ENCODE results near the gene PDS5A.
"Not testable (repeated sequence)": the region's sequence is repeated elsewhere in the genome, so short reads cannot be mapped to it uniquely, and the experiment has no call there.

Gene PDS5A, protein sequence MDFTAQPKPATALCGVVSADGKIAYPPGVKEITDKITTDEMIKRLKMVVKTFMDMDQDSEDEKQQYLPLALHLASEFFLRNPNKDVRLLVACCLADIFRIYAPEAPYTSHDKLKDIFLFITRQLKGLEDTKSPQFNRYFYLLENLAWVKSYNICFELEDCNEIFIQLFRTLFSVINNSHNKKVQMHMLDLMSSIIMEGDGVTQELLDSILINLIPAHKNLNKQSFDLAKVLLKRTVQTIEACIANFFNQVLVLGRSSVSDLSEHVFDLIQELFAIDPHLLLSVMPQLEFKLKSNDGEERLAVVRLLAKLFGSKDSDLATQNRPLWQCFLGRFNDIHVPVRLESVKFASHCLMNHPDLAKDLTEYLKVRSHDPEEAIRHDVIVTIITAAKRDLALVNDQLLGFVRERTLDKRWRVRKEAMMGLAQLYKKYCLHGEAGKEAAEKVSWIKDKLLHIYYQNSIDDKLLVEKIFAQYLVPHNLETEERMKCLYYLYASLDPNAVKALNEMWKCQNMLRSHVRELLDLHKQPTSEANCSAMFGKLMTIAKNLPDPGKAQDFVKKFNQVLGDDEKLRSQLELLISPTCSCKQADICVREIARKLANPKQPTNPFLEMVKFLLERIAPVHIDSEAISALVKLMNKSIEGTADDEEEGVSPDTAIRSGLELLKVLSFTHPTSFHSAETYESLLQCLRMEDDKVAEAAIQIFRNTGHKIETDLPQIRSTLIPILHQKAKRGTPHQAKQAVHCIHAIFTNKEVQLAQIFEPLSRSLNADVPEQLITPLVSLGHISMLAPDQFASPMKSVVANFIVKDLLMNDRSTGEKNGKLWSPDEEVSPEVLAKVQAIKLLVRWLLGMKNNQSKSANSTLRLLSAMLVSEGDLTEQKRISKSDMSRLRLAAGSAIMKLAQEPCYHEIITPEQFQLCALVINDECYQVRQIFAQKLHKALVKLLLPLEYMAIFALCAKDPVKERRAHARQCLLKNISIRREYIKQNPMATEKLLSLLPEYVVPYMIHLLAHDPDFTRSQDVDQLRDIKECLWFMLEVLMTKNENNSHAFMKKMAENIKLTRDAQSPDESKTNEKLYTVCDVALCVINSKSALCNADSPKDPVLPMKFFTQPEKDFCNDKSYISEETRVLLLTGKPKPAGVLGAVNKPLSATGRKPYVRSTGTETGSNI (N-terminal part only)

GRCh38 chr4:39977489-39978377 lies at the start of gene PDS5A:
Gene PDS5A (minus strand): TSS chr4:39977911. CDS start chr4:39976577, 1,334 bp downstream.
- peak; percentile 62 to 72 for DNase-seq (ENCODE audit: low read depth in 2 of 2, low spot score in 1 of 2)

GRCh38 chr4:40024049-40024448 lies 46.3 kb upstream of the PDS5A start:
- not testable (repeated sequence) for DNase-seq (ENCODE audit: low read depth in 2 of 2, low spot score in 1 of 2)

- DNase-seq (ENCODE audit: low read depth in 2 of 2, low spot score in 1 of 2): not testable (repeated sequence)
Measured at GRCh38 chr4:40021116-40021515, 43.4 kb upstream of the PDS5A start.

DNA sequence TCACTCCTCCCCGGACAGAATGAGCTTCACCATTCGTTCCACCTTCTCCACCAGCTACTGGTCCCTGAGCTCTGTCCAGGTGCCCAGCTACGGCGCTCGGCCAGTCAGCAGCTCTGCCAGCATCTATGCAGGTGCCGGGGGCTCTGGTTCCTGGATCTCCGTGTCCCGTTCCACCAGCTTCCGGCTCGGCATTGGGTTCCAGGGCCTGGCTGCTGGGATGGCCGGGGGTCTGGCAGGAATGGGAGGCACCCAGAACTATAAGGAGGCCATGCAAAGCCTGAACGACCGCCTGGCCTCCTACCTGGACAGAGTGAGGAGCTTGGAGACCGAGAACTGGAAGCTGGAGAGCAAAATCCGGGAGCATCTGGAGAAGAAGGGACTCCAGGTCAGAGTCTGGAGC lies 42.5 kb upstream of the PDS5A start:
- no peak for DNase-seq (ENCODE audit: low read depth in 2 of 2, low spot score in 1 of 2)

- no peak for DNase-seq (ENCODE audit: low read depth in 2 of 2, low spot score in 1 of 2)
Measured at GRCh38 chr4:40016007-40016406, 38.3 kb upstream of the PDS5A start.

DNA sequence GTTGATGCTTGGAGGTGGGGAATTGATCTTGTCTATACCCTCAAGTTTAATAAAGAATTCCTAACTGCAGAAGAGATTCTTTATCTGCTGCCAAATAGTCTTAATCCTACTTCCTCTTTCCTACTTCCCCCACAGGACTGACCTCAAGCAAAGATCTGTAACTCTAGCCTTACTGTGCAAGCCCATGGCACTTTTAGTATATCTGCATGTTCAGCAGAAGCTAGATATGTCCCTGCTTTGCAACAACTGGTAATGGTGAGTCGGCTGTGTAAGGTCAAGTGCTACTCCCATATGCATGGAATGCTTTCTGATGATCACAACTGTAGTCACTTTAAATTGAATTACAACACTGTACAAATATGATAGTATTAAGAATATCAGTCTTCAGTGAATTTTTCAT lies 26.3 kb upstream of the PDS5A start:
- DNase-seq (ENCODE audit: low read depth in 2 of 2, low spot score in 1 of 2): no peak

DNA sequence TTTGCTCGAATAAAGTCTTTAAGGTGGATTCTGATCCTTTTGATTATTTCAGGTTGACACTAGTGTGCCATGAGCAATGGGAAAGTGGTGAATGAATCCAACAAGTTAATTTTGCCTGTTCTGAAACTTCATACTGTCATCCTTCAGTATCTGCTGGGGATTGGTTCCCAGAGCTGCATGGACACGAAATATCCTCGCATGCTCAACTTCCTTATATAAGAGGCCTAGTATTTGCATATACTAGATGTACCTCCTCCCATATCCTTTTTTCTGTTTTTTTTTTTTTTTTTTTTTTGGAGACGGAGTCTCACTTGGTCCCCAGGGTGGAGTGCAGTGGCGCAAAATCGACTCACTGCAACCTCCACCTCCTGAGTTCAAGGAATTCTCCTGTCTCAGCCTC lies 23.0 kb upstream of the PDS5A start:
- no peak for DNase-seq (ENCODE audit: low read depth in 2 of 2, low spot score in 1 of 2)

DNA sequence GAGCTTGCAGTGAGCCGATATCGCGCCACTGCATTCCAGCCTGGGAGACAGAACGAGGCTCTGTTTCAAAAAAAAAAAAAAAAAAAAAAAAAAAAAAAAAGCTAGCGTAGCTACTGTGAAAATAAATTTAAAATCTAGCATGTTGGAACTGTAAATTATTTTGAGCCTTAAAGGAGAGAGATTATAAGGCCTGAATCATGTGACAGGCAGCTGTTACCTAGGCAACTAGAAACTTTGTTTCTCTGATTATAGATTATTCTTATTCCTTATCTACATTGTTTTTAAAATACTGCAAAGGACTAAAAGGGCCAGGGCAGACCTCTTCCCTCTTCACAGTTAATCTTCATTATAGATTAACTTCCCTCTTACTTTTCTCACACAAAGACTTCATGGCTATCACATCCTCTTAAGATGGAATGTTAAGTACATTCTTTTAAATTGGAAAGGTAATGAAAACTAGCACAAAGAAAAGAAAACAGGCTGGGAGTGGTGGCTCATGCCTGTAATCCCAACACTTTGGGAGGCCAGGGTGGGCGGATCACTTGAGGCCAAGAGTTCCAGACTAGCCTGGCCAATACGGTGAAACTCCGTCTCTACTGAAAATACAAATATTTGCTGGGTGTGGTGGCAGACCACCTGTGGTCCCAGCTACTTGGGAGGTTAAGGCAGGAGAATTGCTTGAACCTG lies 21.1 kb upstream of the PDS5A start:
- DNase-seq (ENCODE audit: low read depth in 2 of 2, low spot score in 1 of 2): no peak

- no peak for DNase-seq (ENCODE audit: low read depth in 2 of 2, low spot score in 1 of 2)
Measured at GRCh38 chr4:39996811-39997210, 19.1 kb upstream of the PDS5A start.

DNA sequence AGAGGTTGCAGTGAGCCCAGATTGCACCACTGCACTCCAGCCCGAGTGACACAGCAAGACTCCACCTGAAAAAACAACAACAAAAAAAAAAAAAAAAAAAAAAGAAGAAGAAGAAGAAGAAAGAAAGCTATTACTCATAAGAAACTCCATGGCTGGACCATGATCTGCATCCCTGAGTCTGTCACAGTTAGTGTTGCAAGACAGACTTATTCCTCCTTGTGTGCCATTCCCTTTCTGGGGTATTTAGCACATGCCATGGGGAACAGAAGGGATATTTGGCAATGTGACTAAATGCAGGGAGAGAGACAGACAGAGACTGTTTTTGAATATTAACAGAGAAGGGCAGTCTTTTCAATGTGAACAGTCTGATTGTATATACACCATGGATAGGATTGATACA lies 16.7 kb upstream of the PDS5A start:
- no peak for DNase-seq (ENCODE audit: low read depth in 2 of 2, low spot score in 1 of 2)

DNA sequence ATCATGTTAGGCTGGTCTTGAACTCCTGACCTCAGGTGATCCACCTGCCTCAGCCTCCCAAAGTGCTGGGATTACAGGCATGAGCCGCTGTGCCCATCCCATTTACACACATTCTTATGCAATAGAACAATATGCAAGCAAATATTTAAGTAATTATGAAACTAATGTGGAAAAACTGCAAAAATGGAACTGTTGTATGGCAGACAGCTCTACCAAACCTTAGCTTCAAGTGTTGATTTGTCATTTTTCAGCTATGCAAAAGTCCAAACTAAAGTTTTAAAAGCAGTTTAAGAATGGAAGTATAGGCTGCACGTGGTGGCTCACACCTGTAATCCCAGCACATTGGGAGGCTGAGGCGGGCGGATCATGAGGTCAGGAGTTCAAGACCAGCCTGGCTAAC lies 11.7 kb upstream of the PDS5A start:
- not testable (repeated sequence) for DNase-seq (ENCODE audit: low read depth in 2 of 2, low spot score in 1 of 2)

DNA sequence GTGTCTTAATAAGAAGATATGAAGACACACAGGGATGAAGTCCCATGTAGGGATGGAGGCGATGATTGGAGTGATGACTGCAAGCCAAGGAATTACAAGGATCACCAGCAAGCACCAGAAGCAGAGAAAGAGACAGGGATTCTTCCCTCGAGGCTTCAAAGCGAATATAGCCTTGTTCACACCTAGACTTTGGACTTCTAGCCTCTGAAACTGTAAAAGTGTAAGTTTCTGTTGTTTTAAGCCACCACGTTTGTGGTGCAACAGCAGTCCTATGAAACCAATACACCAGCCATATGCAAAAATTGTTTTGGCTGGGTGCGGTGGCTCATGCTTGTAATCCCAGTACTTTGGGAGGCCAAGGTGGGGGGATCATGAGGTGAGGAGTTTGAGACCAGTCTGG lies 9.8 kb upstream of the PDS5A start:
- DNase-seq (ENCODE audit: low read depth in 2 of 2, low spot score in 1 of 2): no peak

DNA sequence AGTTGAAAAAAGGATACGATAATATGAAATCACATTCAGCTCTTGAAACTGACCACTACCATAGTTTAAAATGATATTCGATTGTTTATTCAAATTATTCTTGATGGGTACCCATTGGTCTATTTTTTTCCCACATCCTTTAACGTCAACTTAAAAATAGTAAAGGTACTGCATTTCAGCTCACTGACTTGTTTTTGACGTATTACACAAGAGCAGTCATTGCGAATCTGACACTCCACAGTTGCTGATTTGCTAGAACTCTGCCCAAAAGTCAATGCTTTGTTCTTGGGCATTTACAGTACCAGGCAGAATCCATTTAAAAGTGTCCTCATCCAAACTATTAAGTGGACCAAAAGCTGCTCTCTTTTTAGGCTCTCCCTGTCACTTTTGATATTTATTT lies 1.2 kb upstream of the PDS5A start:
- DNase-seq (ENCODE audit: low read depth in 2 of 2, low spot score in 1 of 2): no peak

- DNase-seq (ENCODE audit: low read depth in 2 of 2, low spot score in 1 of 2): no peak
Measured at GRCh38 chr4:39978378-39978775, 666 bp upstream of the PDS5A start.

- DNase-seq (ENCODE audit: low read depth in 2 of 2, low spot score in 1 of 2): peak; percentile 12 to 24
Measured at GRCh38 chr4:39976945-39977488, 694 bp downstream of the PDS5A start.

DNA sequence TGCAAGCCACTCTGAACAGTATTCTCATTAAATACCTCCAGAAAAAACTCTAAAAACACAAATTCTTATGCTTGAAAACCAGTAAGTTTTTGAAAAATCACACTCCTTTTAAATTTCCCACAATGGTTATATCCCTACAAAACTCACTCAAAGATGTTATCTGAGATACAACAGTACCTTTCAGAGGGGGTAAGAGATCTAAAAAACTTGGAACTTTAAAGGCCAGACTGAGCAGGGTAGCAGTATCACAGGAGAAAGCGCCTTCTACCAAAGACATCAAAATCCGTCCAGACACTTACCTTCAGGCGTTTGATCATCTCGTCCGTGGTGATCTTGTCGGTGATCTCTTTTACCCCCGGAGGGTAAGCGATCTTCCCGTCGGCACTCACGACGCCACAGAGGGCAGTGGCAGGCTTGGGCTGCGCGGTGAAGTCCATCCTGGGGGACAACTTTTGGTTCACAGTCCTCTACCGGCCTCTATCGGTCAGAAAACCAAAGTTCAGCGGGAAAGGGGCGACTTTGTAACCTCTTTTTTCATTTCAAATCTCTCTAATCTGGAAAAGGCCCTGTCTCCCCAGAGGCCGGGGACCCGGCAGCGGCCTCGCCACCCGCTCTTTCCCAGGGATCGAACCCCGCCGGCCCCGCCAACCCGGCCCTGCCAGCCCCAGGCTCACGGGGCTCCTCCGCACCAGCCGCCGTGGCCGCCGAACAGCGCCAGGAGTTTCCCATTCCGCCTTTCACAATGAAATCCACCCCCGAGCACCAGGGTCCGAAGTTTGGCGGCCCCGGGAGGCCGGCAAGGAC lies 1.4 kb downstream of the PDS5A start:
- peak; percentile 31 to 32 for DNase-seq (ENCODE audit: low read depth in 2 of 2, low spot score in 1 of 2)

GRCh38 chr4:39975488-39976089 lies 2.1 kb downstream of the PDS5A start:
- DNase-seq (ENCODE audit: low read depth in 2 of 2, low spot score in 1 of 2): no peak

DNA sequence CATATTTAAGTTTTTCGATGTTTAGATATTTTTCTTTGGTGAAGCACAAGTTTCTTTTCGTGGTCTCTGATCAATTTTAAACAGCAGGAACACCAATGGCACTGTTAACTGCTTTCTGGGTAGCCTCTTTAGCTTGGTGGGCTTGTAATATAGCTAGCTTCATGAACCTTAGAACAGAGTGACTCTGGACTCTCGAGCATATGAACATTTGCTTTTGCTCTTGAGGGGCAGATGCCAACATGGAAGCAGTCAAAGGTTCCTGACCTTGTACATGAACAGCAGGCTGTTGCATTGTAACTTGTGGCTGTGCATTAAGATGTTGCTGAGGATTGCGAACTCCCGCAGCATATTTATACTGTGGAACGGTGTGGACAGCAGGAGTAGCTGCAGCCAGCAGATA lies 4.7 kb downstream of the PDS5A start:
- not testable (repeated sequence) for DNase-seq (ENCODE audit: low read depth in 2 of 2, low spot score in 1 of 2)

All from stimulated activated CD8-positive, alpha-beta memory T cell treated with anti-CD3 and anti-CD28 coated beads, Interleukin-4, amount 100 ng/mL, for 4 hours (primary cell).